Fibroblast of skin of left biceps (primary cell): Measurements from ENCODE around the gene CHTOP.
"Not testable (repeated sequence)": the region's sequence is repeated elsewhere in the genome, so short reads cannot be mapped to it uniquely, and the experiment has no call there.

Experiments used
- DNase-seq, 2 experiments: peaks; one replicate each; pipeline ENCODE4 v3.0.0-alpha.2; 2013; ENCODE audit warnings: low read depth in 2 of 2

CHTOP gene

GRCh38 chr1:153659175-153659534, 25.3 kb downstream of the CHTOP start:
- DNase-seq: no peak

GRCh38 chr1:153659656-153660055, 25.8 kb downstream of the CHTOP start:
- no peak for DNase-seq

- no peak for DNase-seq
These were observed 27.3 kb downstream of the CHTOP start for GRCh38 chr1:153661111-153661708.

GRCh38 chr1:153662269-153662668, 28.4 kb downstream of the CHTOP start:
- no peak for DNase-seq

GRCh38 chr1:153663211-153663610, 29.3 kb downstream of the CHTOP start:
- DNase-seq: no peak

GRCh38 chr1:153667439-153667838, 33.6 kb downstream of the CHTOP start:
- no peak for DNase-seq

- not testable (repeated sequence) for DNase-seq
These were observed 34.8 kb downstream of the CHTOP start for GRCh38 chr1:153668672-153669071.

- no peak for DNase-seq
These were observed 35.7 kb downstream of the CHTOP start for GRCh38 chr1:153669606-153670005.

- no peak for DNase-seq
These were observed 36.5 kb downstream of the CHTOP start for GRCh38 chr1:153670257-153670858.

- peak; percentile 99 for DNase-seq
These were observed 37.2 kb downstream of the CHTOP start, which contains the start of gene ILF2 for GRCh38 chr1:153670859-153671627. TSS of gene ILF2 (minus strand) at chr1:153670993. CDS start at chr1:153670922, 71 bp downstream.

- DNase-seq: not testable (repeated sequence)
These were observed 37.9 kb downstream of the CHTOP start for GRCh38 chr1:153671628-153672353.

GRCh38 chr1:153673511-153673910, 39.6 kb downstream of the CHTOP start:
- DNase-seq: no peak

GRCh38 chr1:153677718-153678518, 44.1 kb downstream of the CHTOP start:
- DNase-seq: no peak

- no peak for DNase-seq
These were observed 44.9 kb downstream of the CHTOP start, which contains the start of gene NPR1 for GRCh38 chr1:153678519-153679336. TSS of gene NPR1 (plus strand) at chr1:153678688. CDS start at chr1:153679109, 421 bp downstream.

GRCh38 chr1:153679337-153680119, 45.7 kb downstream of the CHTOP start:
- no peak for DNase-seq

GRCh38 chr1:153680120-153680403, 46.2 kb downstream of the CHTOP start:
- DNase-seq: no peak

- DNase-seq: no peak
These were observed 48.9 kb downstream of the CHTOP start for GRCh38 chr1:153682730-153683129.

GRCh38 chr1:153683854-153684253, 50.0 kb downstream of the CHTOP start:
- DNase-seq: no peak

- no peak for DNase-seq
These were observed 51.0 kb downstream of the CHTOP start for GRCh38 chr1:153684892-153685291.
